HFFc6 (cell line): ENCODE measurements around the gene TSPAN31. TPM values are rescaled to one million over a fixed set of nuclear protein-coding genes. Genes with fewer than 3 reads are reported as not detected.
"Not testable (repeated sequence)": the region's sequence is repeated elsewhere in the genome, so short reads cannot be mapped to it uniquely, and the experiment has no call there.

ENCODE experiments used
- DNase-seq: peaks from one replicate; pipeline ENCODE4 v3.0.0-alpha.2; 2018
- H3K27ac Mint-ChIP-seq: 2 replicates; pipeline ENCODE4 v1.8.0; 2020; ENCODE audit warnings: mild to moderate bottlenecking, mixed read lengths
- H3K27me3 Mint-ChIP-seq: 2 replicates; pipeline ENCODE4 v1.8.0; 2021; ENCODE audit warnings: mild to moderate bottlenecking, moderate library complexity, mixed read lengths; ENCODE audit not compliant: insufficient read depth
- H3K36me3 Mint-ChIP-seq: 2 replicates; pipeline ENCODE4 v1.8.0; 2021; ENCODE audit warnings: low read depth, mixed read lengths
- H3K4me1 Mint-ChIP-seq: 2 replicates; pipeline ENCODE4 v1.8.0; 2020; ENCODE audit warnings: low read depth, mixed read lengths
- H3K4me3 Mint-ChIP-seq: 2 replicates; pipeline ENCODE4 v1.8.0; 2020; ENCODE audit warnings: mild to moderate bottlenecking, moderate library complexity, mixed read lengths
- H3K9me3 Mint-ChIP-seq: 2 replicates; pipeline ENCODE4 v1.8.0; 2020; ENCODE audit warnings: mild to moderate bottlenecking, mixed read lengths
- CTCF ChIP-seq: fragments of 200-600 bp; sonication (generic); IDR thresholded peaks from 2 replicates; pipeline ENCODE4 v1.5.0; 2021; ENCODE audit warnings: antibody characterized with exemption, mild to moderate bottlenecking
- total RNA-seq, 6 experiments: library from RNA; stranded (reverse); fragmentation: NEBNext Ultra II Directional; extraction: Animal tissue kit (Norgen Biotek cat#: 25700); gene quantifications; 2 replicates in 1 of 6; 3 replicates in 5 of 6; pipeline ENCODE4 v1.2.3, GENCODE V29; 2021

Gene TSPAN31
- total RNA-seq, 6 experiments from 2014 or later = 20.3 to 32.3 (median 24.3) TPM

GRCh38 chr12:57707250-57707649 lies 37.6 kb upstream of the TSPAN31 start:
- no peaks in the 10 kb centered on the region; the same call in 1 of the 2 replicates for H3K27me3 Mint-ChIP-seq
- H3K36me3 Mint-ChIP-seq = peaks cover 34% of the 10 kb centered on the region

DNA sequence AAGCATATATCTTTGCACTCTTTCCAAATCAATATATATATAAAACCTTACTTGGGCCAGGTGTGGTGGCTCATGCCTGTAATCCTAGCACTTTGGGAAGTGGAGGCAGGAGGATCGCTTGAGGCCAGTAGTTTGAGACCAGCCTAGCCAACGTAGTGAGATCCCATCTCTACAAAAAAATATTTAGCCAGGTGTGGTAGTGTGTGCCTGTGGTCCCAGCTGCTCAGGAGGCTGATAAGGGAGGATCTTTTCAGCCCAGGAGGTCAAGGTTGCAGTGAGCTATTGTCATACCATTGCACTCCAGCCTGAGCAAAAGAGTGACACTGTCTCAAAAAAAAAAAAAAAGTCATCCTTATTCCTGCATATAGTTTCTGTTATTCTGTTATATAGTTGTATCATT lies 36.5 kb upstream of the TSPAN31 start:
- no peak for DNase-seq
- H3K27ac Mint-ChIP-seq = no peak overlapping the region
- peaks cover 23% of the 10 kb centered on the region for H3K36me3 Mint-ChIP-seq
- H3K4me1 Mint-ChIP-seq = no peaks in the 10 kb centered on the region
- H3K4me3 Mint-ChIP-seq = no peak overlapping the region
- H3K27me3 Mint-ChIP-seq = no peaks in the 10 kb centered on the region; the same call in 1 of the 2 replicates
- H3K9me3 Mint-ChIP-seq = no peaks in the 10 kb centered on the region
- no peak for TF ChIP-seq CTCF

More at GRCh38 chr12:57707250-57707649, 37.6 kb upstream of the TSPAN31 start:
- H3K4me3 Mint-ChIP-seq = no peak overlapping the region
- H3K27ac Mint-ChIP-seq = no peak overlapping the region
- H3K9me3 Mint-ChIP-seq = no peaks in the 10 kb centered on the region
- no peaks in the 10 kb centered on the region for H3K4me1 Mint-ChIP-seq
- no peak for TF ChIP-seq CTCF
- no peak for DNase-seq

- Mint-ChIP-seq H3K27ac (no peak overlapping the region), H3K4me3 (no peak overlapping the region), H3K27me3 (no peaks in the 10 kb centered on the region; the same call in 1 of the 2 replicates), H3K4me1 (no peaks in the 10 kb centered on the region), H3K9me3 (no peaks in the 10 kb centered on the region), H3K36me3 (peaks cover 16% of the 10 kb centered on the region)
- DNase-seq = no peak
- no peak for TF ChIP-seq CTCF
Measured at GRCh38 chr12:57712701-57713100, 32.1 kb upstream of the TSPAN31 start.

GRCh38 chr12:57713209-57713608 lies 31.6 kb upstream of the TSPAN31 start:
- DNase-seq = no peak
- H3K9me3 Mint-ChIP-seq = no peaks in the 10 kb centered on the region
- peaks cover 21% of the 10 kb centered on the region for H3K36me3 Mint-ChIP-seq

GRCh38 chr12:57715036-57715748 lies 29.6 kb upstream of the TSPAN31 start:
- not testable (repeated sequence) for H3K9me3 Mint-ChIP-seq, H3K27ac Mint-ChIP-seq, H3K27me3 Mint-ChIP-seq, DNase-seq, H3K4me3 Mint-ChIP-seq, H3K4me1 Mint-ChIP-seq
- H3K36me3 Mint-ChIP-seq = peaks cover 31% of the 10 kb centered on the region

More at GRCh38 chr12:57713209-57713608, 31.6 kb upstream of the TSPAN31 start:
- no peaks in the 10 kb centered on the region; the same call in 1 of the 2 replicates for H3K27me3 Mint-ChIP-seq
- no peak overlapping the region for H3K4me3 Mint-ChIP-seq
- no peaks in the 10 kb centered on the region for H3K4me1 Mint-ChIP-seq
- no peak overlapping the region for H3K27ac Mint-ChIP-seq
- no peak for TF ChIP-seq CTCF

- H3K4me3 Mint-ChIP-seq = no peak overlapping the region
- no peaks in the 10 kb centered on the region for H3K27me3 Mint-ChIP-seq
- no peaks in the 10 kb centered on the region for H3K9me3 Mint-ChIP-seq
- no peaks in the 10 kb centered on the region for H3K4me1 Mint-ChIP-seq
- H3K27ac Mint-ChIP-seq = no peak overlapping the region
- DNase-seq = no peak
- H3K36me3 Mint-ChIP-seq = peaks cover 31% of the 10 kb centered on the region
- TF ChIP-seq CTCF = no peak
Measured at GRCh38 chr12:57715786-57716185, 29.1 kb upstream of the TSPAN31 start.
